DND-41 (cell line): ENCODE data around the gene NUCB1.
"Not testable (repeated sequence)": the region's sequence is repeated elsewhere in the genome, so short reads cannot be mapped to it uniquely, and the experiment has no call there.

Source experiments
- ATAC-seq: fragments of 200-7000 bp; cut with Tn5 transposase; 3 replicates; pipeline ENCODE4 v1.9.1; 2021; ENCODE audit warnings: low read depth; ENCODE audit not compliant: insufficient read depth
- DNase-seq: peaks from one replicate; pipeline ENCODE4 v3.0.0-alpha.2; 2020
- H2AFZ ChIP-seq: 2 replicates; pipeline ENCODE4 v1.6.0; 2012; ENCODE audit warnings: low read depth, low read length
- H3K27ac ChIP-seq: 2 replicates; pipeline ENCODE4 v1.5.1; 2012; ENCODE audit warnings: low read length, inconsistent platforms
- H3K27me3 ChIP-seq: fragments of 200-600 bp; sonication (generic); 2 replicates; pipeline ENCODE4 v1.6.0; 2012; ENCODE audit warnings: low read length, mild to moderate bottlenecking, inconsistent platforms; ENCODE audit not compliant: insufficient read depth, poor library complexity
- H3K36me3 ChIP-seq: 2 replicates; pipeline ENCODE4 v1.5.1; 2012; ENCODE audit warnings: low read length, inconsistent platforms; ENCODE audit not compliant: insufficient read depth
- H3K4me1 ChIP-seq: 2 replicates; pipeline ENCODE4 v1.5.1; 2012; ENCODE audit warnings: mild to moderate bottlenecking, low read length; ENCODE audit not compliant: insufficient read depth
- H3K4me2 ChIP-seq: 2 replicates; pipeline ENCODE4 v1.6.0; 2012; ENCODE audit warnings: mild to moderate bottlenecking, moderate library complexity, low read length, inconsistent platforms; ENCODE audit not compliant: insufficient read depth
- H3K4me3 ChIP-seq, 2 experiments: fragments of 200-600 bp in 1 of 2; shearing (Covaris generic) in 1 of 2; 2 replicates each; pipeline ENCODE4 v1.5.1; 2012 to 2016; ENCODE audit warnings: inconsistent platforms in 2 of 2, low read length in 2 of 2, mild to moderate bottlenecking in 2 of 2, low read depth in 1 of 2, moderate library complexity in 1 of 2
- H3K79me2 ChIP-seq: 2 replicates; pipeline ENCODE4 v1.6.0; 2012; ENCODE audit warnings: low read length, inconsistent platforms; ENCODE audit not compliant: insufficient read depth
- H3K9ac ChIP-seq: 2 replicates; pipeline ENCODE4 v1.6.0; 2012; ENCODE audit warnings: low read depth, mild to moderate bottlenecking, inconsistent platforms, low read length, moderate library complexity
- H3K9me3 ChIP-seq: 2 replicates; pipeline ENCODE4 v1.5.1; 2012; ENCODE audit warnings: low read length, moderate library complexity, mild to moderate bottlenecking, inconsistent platforms; ENCODE audit not compliant: insufficient read depth, severe bottlenecking
- H4K20me1 ChIP-seq: 2 replicates; pipeline ENCODE4 v1.6.0; 2012; ENCODE audit warnings: low read length; ENCODE audit not compliant: insufficient read depth
- CTCF ChIP-seq: IDR thresholded peaks from 2 replicates; pipeline ENCODE4 v1.5.1; 2012; ENCODE audit warnings: borderline replicate concordance, low read length, moderate library complexity, mild to moderate bottlenecking; ENCODE audit not compliant: poor library complexity, severe bottlenecking; ENCODE audit errors: extremely low read depth
- EZH2 ChIP-seq: IDR thresholded peaks from 3 replicates; pipeline ENCODE4 v1.6.1; 2012; ENCODE audit warnings: borderline replicate concordance, low read depth, mild to moderate bottlenecking, moderate library complexity, low read length, inconsistent platforms; ENCODE audit not compliant: severe bottlenecking

NUCB1 gene

GRCh38 chr19:48921721-48922500 lies 21.8 kb downstream of the NUCB1 start:
- Histone ChIP-seq H4K20me1 (0 out of 2 replicates have a peak, but pooled peaks cover 4% of the 10 kb centered on the region), H3K79me2 (no peaks in the 10 kb centered on the region), H3K36me3 (peaks cover 47% of the 10 kb centered on the region), H3K4me2 (no peak overlapping the region), H3K9me3 (no peaks in the 10 kb centered on the region), H3K27me3 (no peaks in the 10 kb centered on the region), H3K27ac (no peak overlapping the region), H3K4me1 (no peaks in the 10 kb centered on the region), H3K4me3 (no peak overlapping the region), H2AFZ (no peak overlapping the region), H3K9ac (no peak overlapping the region)
- DNase-seq, result no peak
- ATAC-seq, result no peak
- no peak for TF ChIP-seq EZH2
- TF ChIP-seq CTCF, result no peak

- H3K79me2 ChIP-seq, result no peaks in the 10 kb centered on the region
- TF ChIP-seq CTCF (no peak), EZH2 (no peak)
- ATAC-seq (no peak), DNase-seq (no peak)
- no peak overlapping the region for H3K9ac ChIP-seq
- H3K27ac ChIP-seq, result no peak overlapping the region
- no peak overlapping the region for H2AFZ ChIP-seq
- H4K20me1 ChIP-seq, result 0 out of 2 replicates have a peak, but pooled peaks cover 4% of the 10 kb centered on the region
- H3K4me1 ChIP-seq, result no peaks in the 10 kb centered on the region
- H3K9me3 ChIP-seq, result no peaks in the 10 kb centered on the region
- H3K27me3 ChIP-seq, result no peaks in the 10 kb centered on the region
- H3K4me3 ChIP-seq, result no peak overlapping the region
- H3K4me2 ChIP-seq, result no peak overlapping the region
- H3K36me3 ChIP-seq, result peaks cover 47% of the 10 kb centered on the region
Measured at GRCh38 chr19:48922548-48923490, 22.7 kb downstream of the NUCB1 start.

GRCh38 chr19:48925240-48925843 lies 25.2 kb downstream of the NUCB1 start:
- Histone ChIP-seq H3K27ac (no peak overlapping the region), H3K27me3 (no peaks in the 10 kb centered on the region), H3K9ac (no peak overlapping the region), H3K4me3 (no peak overlapping the region), H3K79me2 (no peaks in the 10 kb centered on the region), H3K36me3 (peaks cover 27% of the 10 kb centered on the region), H3K9me3 (no peaks in the 10 kb centered on the region), H4K20me1 (0 out of 2 replicates have a peak, but pooled peaks cover 4% of the 10 kb centered on the region), H2AFZ (no peak overlapping the region), H3K4me2 (no peak overlapping the region), H3K4me1 (no peaks in the 10 kb centered on the region)
- TF ChIP-seq CTCF, result no peak
- TF ChIP-seq EZH2, result no peak
- no peak for ATAC-seq
- DNase-seq, result no peak

- H2AFZ ChIP-seq, H3K79me2 ChIP-seq, H3K9me3 ChIP-seq, H3K9ac ChIP-seq, H3K4me1 ChIP-seq, H4K20me1 ChIP-seq, H3K4me2 ChIP-seq, DNase-seq, H3K27me3 ChIP-seq, ATAC-seq, H3K4me3 ChIP-seq, H3K27ac ChIP-seq: not testable (repeated sequence)
- peaks cover 24% of the 10 kb centered on the region for H3K36me3 ChIP-seq
Measured at GRCh38 chr19:48925890-48926289, 25.8 kb downstream of the NUCB1 start.
